ENCODE measurements around the gene DDX56.

DDX56 gene

DNA sequence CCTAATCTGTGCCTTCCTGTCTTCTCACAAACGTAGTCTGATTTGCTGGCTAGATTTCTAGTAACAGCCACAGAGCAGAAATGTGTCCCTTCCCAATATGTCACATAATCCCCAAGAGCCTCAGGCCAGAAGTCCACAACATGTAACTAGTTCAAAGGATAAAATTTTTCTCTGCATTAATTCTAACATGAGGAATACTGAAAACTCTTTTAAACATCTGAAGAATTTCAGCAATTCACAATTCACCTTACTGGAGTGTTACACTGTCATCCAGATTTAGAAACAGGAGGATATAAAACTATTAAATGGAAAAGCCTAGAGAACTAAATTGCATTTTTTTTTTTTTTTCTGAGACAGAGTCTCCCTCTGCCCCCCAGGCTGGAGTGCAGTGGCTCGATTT, 2.5 kb upstream of the DDX56 start:
- Histone ChIP-seq H3K27me3 (ENCODE audit: control insufficient read depth in 5 of 5, insufficient read depth in 4 of 5, low read length in 5 of 5) (no peaks in the 10 kb centered on the region), H3K4me3 (ENCODE audit: low read depth in 1 of 5, low read length in 5 of 5) (no peak overlapping the region), H3K9ac (ENCODE audit: low read length in 5 of 5) (peak overlapping the region in 1 of 5 donors; percentile 47), H3K27ac (ENCODE audit: low read depth, low read length) (no peak overlapping the region), H3K36me3 (ENCODE audit: control insufficient read depth in 5 of 5, insufficient read depth in 5 of 5, low read length in 5 of 5) (peaks cover 12 to 49% (median 43%) of the 10 kb centered on the region in 5 donors), H3K9me3 (ENCODE audit: control insufficient read depth in 5 of 5, low read length in 5 of 5) (no peaks in the 10 kb centered on the region), H3K4me1 (ENCODE audit: control insufficient read depth in 5 of 5, insufficient read depth in 5 of 5, low read length in 5 of 5) (peaks cover 16 to 41% (median 34%) of the 10 kb centered on the region in 5 donors)

DNA sequence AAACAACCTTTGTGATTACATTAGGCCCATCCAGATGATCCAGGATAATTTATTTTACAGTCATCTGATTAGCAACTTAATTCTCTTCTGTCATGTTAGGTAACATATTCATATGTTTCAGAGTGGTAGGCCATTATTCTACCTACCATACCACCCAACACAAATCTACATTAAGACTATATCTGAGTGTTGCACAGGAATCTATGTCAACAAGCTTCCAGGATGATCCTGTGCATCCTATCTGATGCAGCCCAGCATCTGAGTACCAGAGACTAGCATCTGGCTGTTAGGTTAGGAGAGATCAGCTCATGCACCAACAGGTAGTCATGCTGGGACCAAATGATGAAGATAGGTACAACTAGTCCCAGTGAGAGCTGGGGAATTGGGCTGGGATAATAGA, 1.3 kb upstream of the DDX56 start:
- H3K9ac ChIP-seq (ENCODE audit: low read length in 5 of 5) = peak overlapping the region in 2 of 5 donors; percentile 88 to 93
- H3K4me3 ChIP-seq (ENCODE audit: low read depth in 1 of 5, low read length in 5 of 5) = no peak overlapping the region
- H3K4me1 ChIP-seq (ENCODE audit: control insufficient read depth in 5 of 5, insufficient read depth in 5 of 5, low read length in 5 of 5) = peaks cover 12 to 30% (median 25%) of the 10 kb centered on the region in 5 donors
- H3K9me3 ChIP-seq (ENCODE audit: control insufficient read depth in 5 of 5, low read length in 5 of 5) = no peaks in the 10 kb centered on the region
- no peak overlapping the region for H3K27ac ChIP-seq (ENCODE audit: low read depth, low read length)
- H3K36me3 ChIP-seq (ENCODE audit: control insufficient read depth in 5 of 5, insufficient read depth in 5 of 5, low read length in 5 of 5) = peaks cover 12 to 56% (median 51%) of the 10 kb centered on the region in 5 donors
- no peaks in the 10 kb centered on the region for H3K27me3 ChIP-seq (ENCODE audit: control insufficient read depth in 5 of 5, insufficient read depth in 4 of 5, low read length in 5 of 5)

DNA sequence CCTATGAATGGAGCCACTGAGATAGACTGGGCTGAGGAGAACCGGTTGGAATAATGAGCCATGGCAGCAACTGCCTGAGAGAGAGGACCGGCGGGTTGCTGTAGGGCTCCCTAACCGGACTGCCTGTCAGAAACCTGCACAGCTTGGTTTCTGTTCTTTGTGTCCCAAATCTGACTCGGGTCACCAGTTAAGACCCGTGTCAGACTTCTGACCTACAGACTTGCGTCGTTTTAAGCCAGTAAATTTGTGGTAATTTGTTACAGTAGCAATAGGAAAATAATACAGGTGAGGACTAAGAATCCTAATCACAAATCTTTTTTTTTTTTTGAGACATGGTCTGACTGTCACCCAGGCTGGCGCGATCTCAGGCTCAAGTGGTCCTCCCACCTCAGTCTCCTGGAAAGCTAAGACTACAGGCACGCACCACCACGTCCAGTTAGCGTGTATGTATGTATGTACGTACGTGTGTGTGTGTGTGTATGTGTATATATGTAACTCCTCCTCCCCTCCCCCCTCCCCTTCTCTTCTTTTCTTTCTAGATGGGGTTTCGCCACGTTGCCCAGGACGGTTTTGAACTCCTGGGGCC, 672 bp upstream of the DDX56 start:
- Histone ChIP-seq H3K27me3 (ENCODE audit: control insufficient read depth in 5 of 5, insufficient read depth in 4 of 5, low read length in 5 of 5) (no peaks in the 10 kb centered on the region), H3K4me3 (ENCODE audit: low read depth in 1 of 5, low read length in 5 of 5) (peak overlapping the region; percentile 69 to 96 (median 82)), H3K36me3 (ENCODE audit: control insufficient read depth in 5 of 5, insufficient read depth in 5 of 5, low read length in 5 of 5) (peaks cover 7 to 59% (median 51%) of the 10 kb centered on the region in 5 donors)

DNA sequence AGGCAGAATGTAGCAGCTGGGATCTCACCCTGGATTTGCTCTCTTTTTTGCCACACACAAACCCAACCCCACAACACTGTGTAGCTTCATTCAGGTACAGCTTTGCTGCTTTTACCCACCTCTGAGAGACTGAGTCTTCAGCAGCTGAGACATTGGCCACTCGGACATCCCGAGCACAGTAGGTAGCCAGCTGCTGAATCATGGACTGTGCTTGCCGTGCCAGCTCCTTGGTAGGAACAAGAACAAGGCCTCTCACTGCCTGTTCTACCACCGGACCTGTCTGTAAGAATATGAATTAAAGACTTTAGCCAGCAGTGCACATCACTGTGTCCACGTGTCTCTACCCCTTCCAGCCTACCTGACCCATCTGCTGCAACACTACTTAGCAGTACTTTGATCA, 937 bp downstream of the DDX56 start:
- peaks cover 7 to 62% (median 53%) of the 10 kb centered on the region in 5 donors for H3K36me3 ChIP-seq (ENCODE audit: control insufficient read depth in 5 of 5, insufficient read depth in 5 of 5, low read length in 5 of 5)
- H3K27me3 ChIP-seq (ENCODE audit: control insufficient read depth in 5 of 5, insufficient read depth in 4 of 5, low read length in 5 of 5) = no peaks in the 10 kb centered on the region
- peak overlapping the region; percentile 69 to 97 (median 82) for H3K4me3 ChIP-seq (ENCODE audit: low read depth in 1 of 5, low read length in 5 of 5)
- H3K4me1 ChIP-seq (ENCODE audit: control insufficient read depth in 5 of 5, insufficient read depth in 5 of 5, low read length in 5 of 5) = peaks cover 12 to 44% (median 28%) of the 10 kb centered on the region in 5 donors
- no peaks in the 10 kb centered on the region for H3K9me3 ChIP-seq (ENCODE audit: control insufficient read depth in 5 of 5, low read length in 5 of 5)
- H3K27ac ChIP-seq (ENCODE audit: low read depth, low read length) = peak overlapping the region; percentile 88
- peak overlapping the region; percentile 88 to 93 (median 93) for H3K9ac ChIP-seq (ENCODE audit: low read length in 5 of 5)

More for the DNA sequence above, 672 bp upstream of the DDX56 start:
- Histone ChIP-seq H3K4me1 (ENCODE audit: control insufficient read depth in 5 of 5, insufficient read depth in 5 of 5, low read length in 5 of 5) (peaks cover 12 to 31% (median 25%) of the 10 kb centered on the region in 5 donors), H3K9me3 (ENCODE audit: control insufficient read depth in 5 of 5, low read length in 5 of 5) (no peaks in the 10 kb centered on the region), H3K9ac (ENCODE audit: low read length in 5 of 5) (peak overlapping the region; percentile 82 to 93 (median 92)), H3K27ac (ENCODE audit: low read depth, low read length) (peak overlapping the region; percentile 88)

DNA sequence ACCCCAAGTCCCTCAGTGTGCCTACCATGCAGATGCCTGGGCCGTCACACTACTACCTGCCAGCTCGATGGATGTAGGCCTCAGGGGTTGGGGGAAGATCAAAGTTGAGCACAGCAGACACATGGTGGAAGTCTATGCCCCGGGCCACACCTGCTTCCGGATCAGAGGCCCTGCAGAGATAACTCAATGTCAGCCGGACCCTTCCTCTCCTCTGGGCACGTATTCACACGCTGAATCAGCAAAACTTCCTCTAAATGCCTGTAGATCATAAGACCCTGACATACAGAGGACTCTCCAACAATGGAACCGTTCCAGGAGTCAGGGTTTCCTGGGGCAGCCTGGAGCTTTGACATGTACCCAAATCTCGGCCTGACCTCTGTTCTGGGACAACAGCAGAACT, 3.7 kb downstream of the DDX56 start:
- peaks cover 10 to 47% (median 28%) of the 10 kb centered on the region in 5 donors for H3K4me1 ChIP-seq (ENCODE audit: control insufficient read depth in 5 of 5, insufficient read depth in 5 of 5, low read length in 5 of 5)
- no peak overlapping the region for H3K4me3 ChIP-seq (ENCODE audit: low read depth in 1 of 5, low read length in 5 of 5)
- no peaks in the 10 kb centered on the region for H3K9me3 ChIP-seq (ENCODE audit: control insufficient read depth in 5 of 5, low read length in 5 of 5)
- no peaks in the 10 kb centered on the region for H3K27me3 ChIP-seq (ENCODE audit: control insufficient read depth in 5 of 5, insufficient read depth in 4 of 5, low read length in 5 of 5)
- peaks cover 7 to 76% (median 76%) of the 10 kb centered on the region in 5 donors for H3K36me3 ChIP-seq (ENCODE audit: control insufficient read depth in 5 of 5, insufficient read depth in 5 of 5, low read length in 5 of 5)
- no peak overlapping the region for H3K27ac ChIP-seq (ENCODE audit: low read depth, low read length)
- no peak overlapping the region for H3K9ac ChIP-seq (ENCODE audit: low read length in 5 of 5)

- peaks cover 8 to 40% (median 22%) of the 10 kb centered on the region in 5 donors for H3K4me1 ChIP-seq (ENCODE audit: control insufficient read depth in 5 of 5, insufficient read depth in 5 of 5, low read length in 5 of 5)
- H3K27ac ChIP-seq (ENCODE audit: low read depth, low read length) = no peak overlapping the region
- H3K9me3 ChIP-seq (ENCODE audit: control insufficient read depth in 5 of 5, low read length in 5 of 5) = no peaks in the 10 kb centered on the region
- no peak overlapping the region for H3K4me3 ChIP-seq (ENCODE audit: low read depth in 1 of 5, low read length in 5 of 5)
- no peaks in the 10 kb centered on the region for H3K27me3 ChIP-seq (ENCODE audit: control insufficient read depth in 5 of 5, insufficient read depth in 4 of 5, low read length in 5 of 5)
- H3K36me3 ChIP-seq (ENCODE audit: control insufficient read depth in 5 of 5, insufficient read depth in 5 of 5, low read length in 5 of 5) = peaks cover 7 to 86% (median 84%) of the 10 kb centered on the region in 5 donors
- H3K9ac ChIP-seq (ENCODE audit: low read length in 5 of 5) = peak overlapping the region in 1 of 5 donors; percentile 19
Measured at GRCh38 chr7:44568771-44569560, 4.7 kb downstream of the DDX56 start.

DNA sequence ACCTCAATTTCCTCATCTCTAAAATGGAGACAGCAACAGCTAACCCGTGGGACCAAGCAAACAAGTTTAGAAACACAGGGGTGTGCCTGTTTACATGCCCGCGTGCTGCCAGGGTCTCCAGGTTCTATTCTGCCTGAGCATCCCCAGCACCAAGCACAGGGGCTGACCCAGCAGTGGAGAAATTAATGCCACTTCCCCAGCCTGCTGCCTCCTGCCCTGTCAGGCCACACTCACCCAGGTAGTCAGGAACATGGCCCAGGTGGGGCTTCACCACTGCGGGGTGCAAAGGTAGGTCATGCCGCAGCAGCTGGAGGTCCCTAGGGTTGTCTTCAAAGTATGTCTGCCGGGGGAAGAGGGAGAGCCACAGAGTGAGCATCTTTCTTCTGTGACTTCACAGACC, 5.8 kb downstream of the DDX56 start:
- H3K9ac ChIP-seq (ENCODE audit: low read length in 5 of 5) = no peak overlapping the region
- peaks cover 5 to 42% (median 22%) of the 10 kb centered on the region in 5 donors for H3K4me1 ChIP-seq (ENCODE audit: control insufficient read depth in 5 of 5, insufficient read depth in 5 of 5, low read length in 5 of 5)
- H3K27ac ChIP-seq (ENCODE audit: low read depth, low read length) = no peak overlapping the region
- H3K27me3 ChIP-seq (ENCODE audit: control insufficient read depth in 5 of 5, insufficient read depth in 4 of 5, low read length in 5 of 5) = no peaks in the 10 kb centered on the region
- H3K4me3 ChIP-seq (ENCODE audit: low read depth in 1 of 5, low read length in 5 of 5) = no peak overlapping the region
- peaks cover 7 to 94% (median 84%) of the 10 kb centered on the region in 5 donors for H3K36me3 ChIP-seq (ENCODE audit: control insufficient read depth in 5 of 5, insufficient read depth in 5 of 5, low read length in 5 of 5)
- no peaks in the 10 kb centered on the region for H3K9me3 ChIP-seq (ENCODE audit: control insufficient read depth in 5 of 5, low read length in 5 of 5)

GRCh38 chr7:44566680-44567079, 7.0 kb downstream of the DDX56 start:
- Histone ChIP-seq H3K36me3 (ENCODE audit: control insufficient read depth in 5 of 5, insufficient read depth in 5 of 5, low read length in 5 of 5) (peaks cover 2 to 83% (median 73%) of the 10 kb centered on the region in 5 donors), H3K9ac (ENCODE audit: low read length in 5 of 5) (no peak overlapping the region), H3K4me1 (ENCODE audit: control insufficient read depth in 5 of 5, insufficient read depth in 5 of 5, low read length in 5 of 5) (peaks cover 0 to 45% (median 22%) of the 10 kb centered on the region in 5 donors), H3K27ac (ENCODE audit: low read depth, low read length) (no peak overlapping the region), H3K27me3 (ENCODE audit: control insufficient read depth in 5 of 5, insufficient read depth in 4 of 5, low read length in 5 of 5) (no peaks in the 10 kb centered on the region), H3K9me3 (ENCODE audit: control insufficient read depth in 5 of 5, low read length in 5 of 5) (no peaks in the 10 kb centered on the region), H3K4me3 (ENCODE audit: low read depth in 1 of 5, low read length in 5 of 5) (no peak overlapping the region)

GRCh38 chr7:44565795-44566559, 7.7 kb downstream of the DDX56 start:
- Histone ChIP-seq H3K4me3 (ENCODE audit: low read depth in 1 of 5, low read length in 5 of 5) (no peak overlapping the region), H3K36me3 (ENCODE audit: control insufficient read depth in 5 of 5, insufficient read depth in 5 of 5, low read length in 5 of 5) (peaks cover 0 to 76% (median 66%) of the 10 kb centered on the region in 5 donors), H3K27ac (ENCODE audit: low read depth, low read length) (peak overlapping the region; percentile 45), H3K9ac (ENCODE audit: low read length in 5 of 5) (no peak overlapping the region), H3K4me1 (ENCODE audit: control insufficient read depth in 5 of 5, insufficient read depth in 5 of 5, low read length in 5 of 5) (peaks cover 0 to 46% (median 22%) of the 10 kb centered on the region in 5 donors), H3K9me3 (ENCODE audit: control insufficient read depth in 5 of 5, low read length in 5 of 5) (no peaks in the 10 kb centered on the region), H3K27me3 (ENCODE audit: control insufficient read depth in 5 of 5, insufficient read depth in 4 of 5, low read length in 5 of 5) (no peaks in the 10 kb centered on the region)

All from subcutaneous abdominal adipose tissue (tissue), 5 donors.